ENCODE data around the gene FMN2.

FMN2 gene

DNA sequence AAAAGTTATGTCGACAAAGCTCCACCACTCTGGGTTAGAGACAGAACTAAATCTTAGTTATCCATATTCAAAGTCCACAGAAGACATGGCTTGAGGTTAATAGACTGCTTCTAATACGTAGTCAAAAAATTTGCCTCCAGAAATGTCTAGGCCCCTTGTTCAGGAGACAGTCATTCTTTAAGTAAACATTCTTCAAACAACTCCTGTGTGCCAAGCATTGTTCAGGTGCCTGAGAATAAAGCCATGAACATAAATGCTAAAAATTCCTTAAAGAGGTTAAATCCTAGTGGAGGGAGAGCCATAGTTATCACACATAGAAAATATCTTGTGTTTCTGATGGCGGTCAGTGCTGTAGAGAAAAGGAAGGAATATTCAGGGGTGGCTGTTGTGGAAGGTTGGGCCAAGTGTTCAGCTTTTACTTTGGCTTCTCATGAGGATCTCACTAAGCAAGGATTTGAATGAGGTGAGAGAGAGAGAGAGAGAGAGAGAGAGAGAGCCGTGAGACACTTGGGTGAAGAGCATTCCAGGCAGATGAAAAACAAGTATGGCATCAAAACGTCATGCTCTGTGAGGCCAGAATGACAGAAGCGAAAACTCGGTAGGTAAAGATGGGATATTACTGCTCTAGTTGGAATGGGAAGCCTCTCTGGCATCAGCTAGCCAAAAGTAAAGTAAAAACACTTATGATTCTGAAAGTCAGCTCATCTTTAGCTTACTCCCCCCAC lies 333.2 kb downstream of the FMN2 start:
- no peak for DNase-seq (ENCODE audit: low read depth)

DNA sequence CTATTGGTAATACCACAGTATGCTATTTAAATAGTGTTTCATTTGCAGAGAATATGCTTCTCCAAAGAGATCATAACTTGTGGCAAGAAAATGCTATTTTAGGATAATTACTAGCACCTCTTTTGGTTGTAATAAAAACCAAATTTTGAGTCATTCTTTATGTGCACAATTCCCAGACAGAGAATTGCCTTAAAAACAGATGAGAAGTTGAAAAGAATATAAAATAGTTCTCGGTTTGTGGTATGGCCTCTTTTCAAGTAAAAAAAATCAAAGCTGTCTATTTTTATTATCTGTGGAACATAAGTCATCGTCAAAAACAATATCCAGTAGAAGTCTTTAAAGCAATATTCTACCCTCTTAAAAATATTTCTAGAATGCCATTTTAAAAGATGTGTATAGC lies 334.4 kb downstream of the FMN2 start:
- DNase-seq (ENCODE audit: low read depth): no peak

DNA sequence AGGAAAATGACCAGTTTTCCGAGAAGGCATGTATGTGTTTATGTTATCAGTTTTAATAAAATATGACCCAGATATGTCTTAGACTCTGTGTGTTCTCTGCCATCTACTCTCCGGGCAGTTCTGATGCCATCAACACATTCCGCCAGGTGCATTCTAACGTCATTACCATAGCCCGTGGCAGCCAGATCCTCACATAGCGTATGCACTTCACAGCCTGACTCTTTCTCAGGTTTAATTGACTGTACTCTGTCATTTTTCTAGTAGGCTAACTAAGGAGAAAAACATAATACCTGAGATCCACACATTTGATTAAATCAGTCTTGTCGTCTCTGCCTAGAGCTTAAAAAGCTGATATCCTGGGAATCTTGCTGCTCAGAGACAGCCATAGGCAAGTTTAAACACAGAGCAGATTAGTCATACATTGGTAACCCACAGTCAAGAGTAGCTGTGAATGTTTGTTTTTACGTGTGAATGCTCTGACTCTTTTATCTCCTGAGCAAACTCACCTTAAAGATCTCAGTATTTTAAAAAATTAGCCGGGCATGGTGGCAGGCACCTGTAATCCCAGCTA lies 344.4 kb downstream of the FMN2 start:
- DNase-seq (ENCODE audit: low read depth): no peak

DNA sequence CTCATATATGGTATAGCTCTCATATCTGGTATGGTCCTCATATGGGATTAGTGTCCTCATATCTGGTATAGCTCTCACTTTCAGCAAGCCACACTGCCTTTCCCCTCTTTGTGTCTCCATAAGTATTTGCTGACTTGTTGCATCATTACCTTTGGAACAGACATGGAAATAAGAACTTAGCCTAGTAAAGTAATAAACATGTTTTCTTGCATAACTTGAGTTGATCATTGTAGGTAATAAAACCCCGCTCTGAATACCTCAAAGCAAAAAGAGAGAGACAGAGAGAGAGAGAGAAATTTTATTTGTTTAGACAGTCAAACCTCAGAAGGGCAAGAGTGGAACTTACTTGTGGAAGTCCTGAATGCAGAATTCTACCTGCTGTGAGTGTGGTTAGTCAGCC lies 350.0 kb downstream of the FMN2 start:
- DNase-seq (ENCODE audit: low read depth): no peak

DNA sequence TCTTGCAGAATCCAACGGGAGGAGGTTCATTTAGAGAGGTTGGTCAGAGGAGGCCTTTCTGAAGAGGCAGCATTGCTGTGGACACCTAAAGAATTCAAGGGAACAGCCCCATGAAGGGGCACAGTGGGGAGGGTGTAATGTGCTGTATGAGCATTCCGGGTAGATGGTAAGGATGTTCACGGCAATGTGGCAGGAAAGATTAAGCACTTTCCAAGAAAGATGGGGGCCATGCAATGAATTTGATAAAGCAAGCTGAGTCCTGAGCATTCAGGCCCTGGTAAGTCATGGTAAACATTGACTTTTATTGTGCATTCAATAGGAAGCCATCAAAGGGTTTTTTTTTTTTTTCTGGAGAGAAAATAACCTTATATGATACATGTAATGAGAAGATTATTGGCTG lies 353.7 kb downstream of the FMN2 start:
- no peak for DNase-seq (ENCODE audit: low read depth)

DNA sequence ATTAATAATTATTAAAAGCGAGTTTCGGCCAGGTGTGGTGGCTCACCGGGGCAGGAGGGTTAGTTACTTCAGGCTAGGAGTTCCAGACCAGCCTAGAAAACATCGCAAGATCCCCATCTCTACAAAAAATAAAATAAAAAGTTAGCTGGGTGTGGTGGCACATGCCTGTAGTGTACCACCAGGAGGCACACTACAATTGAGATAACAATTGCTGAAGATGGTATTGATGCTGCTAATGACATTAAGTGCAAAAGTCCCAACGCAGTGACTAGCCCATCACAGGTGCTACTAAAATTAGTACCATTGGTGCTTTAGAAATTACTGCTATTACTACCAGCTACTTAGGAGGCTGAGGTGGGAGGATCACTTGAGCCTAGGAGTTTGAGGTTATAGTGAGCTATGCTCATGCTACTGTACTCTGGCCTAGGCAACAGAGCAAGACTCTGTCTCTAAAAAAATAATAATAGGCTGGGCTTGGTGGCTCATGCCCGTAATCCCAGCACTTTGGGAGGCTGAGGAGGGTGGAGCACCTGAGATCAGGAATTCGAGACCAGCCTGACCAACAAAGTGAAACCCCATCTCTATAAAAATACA lies 363.6 kb downstream of the FMN2 start:
- DNase-seq (ENCODE audit: low read depth): peak; percentile 32

DNA sequence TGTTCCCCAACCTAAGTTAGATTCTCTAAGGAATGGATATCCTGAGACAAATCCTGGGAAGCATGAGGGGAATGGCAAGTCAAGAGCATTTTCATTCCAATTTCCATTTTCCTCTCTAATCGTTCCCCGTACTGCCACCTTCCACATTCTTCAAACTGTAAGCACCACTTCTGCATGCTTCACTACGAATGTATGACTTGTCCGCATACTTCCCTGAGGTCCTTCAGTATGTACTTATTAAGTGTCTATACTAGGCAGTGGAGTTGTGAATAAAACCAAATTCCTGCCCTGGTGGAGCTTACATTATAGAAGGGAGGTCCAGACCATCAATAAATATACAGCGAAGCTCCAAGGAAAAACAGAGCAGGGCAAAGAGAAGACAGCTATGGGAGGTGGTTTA lies 365.5 kb downstream of the FMN2 start:
- DNase-seq (ENCODE audit: low read depth): no peak

DNA sequence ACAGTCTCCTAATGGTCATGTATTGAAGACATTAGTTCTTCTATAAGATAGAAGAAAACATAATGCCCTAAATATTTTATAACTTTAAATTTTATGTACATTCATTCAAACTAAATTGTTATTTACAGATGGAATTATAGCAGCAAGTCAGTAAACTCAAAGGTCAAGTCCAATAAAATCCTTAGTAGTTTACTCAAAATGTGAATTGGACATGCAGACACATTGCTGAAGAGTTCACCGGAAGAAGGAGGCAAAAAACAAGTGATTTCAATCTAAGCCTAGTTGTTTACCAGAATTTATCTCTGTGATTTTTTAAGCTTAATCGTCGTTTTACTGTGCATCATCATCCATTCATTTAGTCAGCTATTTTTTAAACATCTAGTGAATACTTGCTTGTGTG lies 370.6 kb downstream of the FMN2 start:
- no peak for DNase-seq (ENCODE audit: low read depth)

DNA sequence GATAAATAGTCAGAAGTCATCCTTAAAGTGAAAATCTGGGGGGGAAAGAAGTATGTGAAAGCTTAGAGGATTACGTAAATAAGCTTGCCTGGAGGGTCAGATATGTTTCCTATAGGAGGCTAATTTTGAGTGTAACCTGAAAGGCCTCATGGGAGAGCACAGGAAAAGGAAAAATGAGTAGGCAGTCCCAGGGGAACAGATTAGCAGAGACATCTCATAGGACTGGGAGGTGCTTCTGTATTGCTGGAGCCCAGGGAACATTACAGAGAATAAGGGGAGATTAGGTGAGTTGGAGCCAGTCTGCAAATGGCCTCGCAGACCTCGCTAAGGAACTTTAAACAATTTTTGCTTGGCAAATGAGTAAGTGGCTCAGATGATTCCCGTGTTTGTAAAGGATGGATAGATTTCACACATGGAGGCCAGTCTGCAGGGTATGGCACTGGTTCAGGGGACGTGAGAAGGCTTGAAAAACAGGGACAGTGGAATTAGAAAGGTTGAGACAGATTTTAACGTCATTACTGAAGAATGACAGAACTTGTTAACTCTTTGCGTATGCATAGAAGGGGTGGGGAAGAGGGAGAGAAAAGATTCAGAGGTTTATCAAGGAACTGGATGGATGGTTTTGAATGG lies 371.2 kb downstream of the FMN2 start:
- no peak for DNase-seq (ENCODE audit: low read depth)

DNA sequence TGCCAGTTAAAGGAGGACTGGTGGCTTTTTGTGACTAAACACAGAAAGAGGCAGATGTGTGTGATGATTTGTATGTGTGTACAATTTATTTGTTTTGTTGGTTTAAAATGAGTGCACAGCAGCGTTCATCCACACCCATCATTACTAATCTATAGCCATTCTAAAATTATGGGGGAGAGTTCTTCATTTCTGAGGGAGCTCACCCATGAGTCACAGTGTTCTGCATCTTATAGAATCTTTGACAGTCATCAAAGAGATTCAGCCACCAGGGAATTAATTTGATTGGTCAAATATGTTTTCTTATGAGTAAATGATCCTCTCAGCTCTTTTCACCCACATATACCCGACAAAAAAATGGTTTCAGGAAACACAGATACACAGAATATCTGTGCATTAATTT lies 372.4 kb downstream of the FMN2 start:
- no peak for DNase-seq (ENCODE audit: low read depth)

DNA sequence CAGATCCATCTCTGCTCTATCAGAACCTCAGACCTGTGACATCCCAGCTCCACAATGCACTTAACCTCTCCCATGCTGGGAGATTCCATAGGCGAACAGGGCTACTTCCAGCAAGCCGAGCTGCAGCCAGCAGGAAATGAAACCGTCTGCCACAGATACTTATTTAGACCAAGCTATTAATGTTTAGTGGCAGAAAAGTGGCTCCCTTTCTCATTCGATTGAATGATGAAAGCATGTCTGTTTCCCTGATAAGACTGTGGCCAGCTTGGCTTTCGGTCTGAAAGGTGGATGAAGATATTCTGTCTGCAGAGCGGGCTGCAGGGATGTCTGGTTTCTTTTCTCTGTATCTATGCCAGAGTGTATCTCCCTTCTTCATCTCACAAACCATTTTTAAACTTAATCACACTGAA lies 373.9 kb downstream of the FMN2 start:
- DNase-seq (ENCODE audit: low read depth): no peak

DNA sequence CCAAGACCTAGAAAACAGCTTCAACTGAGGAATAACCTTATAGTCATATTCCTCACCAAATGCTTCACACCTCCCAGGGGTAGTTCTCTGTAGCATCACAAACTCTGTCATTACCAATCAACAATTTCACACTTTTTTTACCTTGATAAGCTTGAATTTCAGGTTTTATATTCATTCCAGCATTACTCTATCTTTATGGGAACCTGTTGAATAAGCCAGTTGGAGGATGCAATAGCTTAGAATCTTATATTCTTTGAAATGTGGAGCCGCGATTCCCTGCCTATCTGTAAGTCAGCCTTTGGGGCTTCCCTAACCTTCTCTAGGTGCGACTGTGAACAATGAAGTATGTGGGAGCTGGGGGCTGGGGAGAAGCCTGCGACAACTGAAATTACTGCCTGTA lies 374.8 kb downstream of the FMN2 start:
- no peak for DNase-seq (ENCODE audit: low read depth)

DNA sequence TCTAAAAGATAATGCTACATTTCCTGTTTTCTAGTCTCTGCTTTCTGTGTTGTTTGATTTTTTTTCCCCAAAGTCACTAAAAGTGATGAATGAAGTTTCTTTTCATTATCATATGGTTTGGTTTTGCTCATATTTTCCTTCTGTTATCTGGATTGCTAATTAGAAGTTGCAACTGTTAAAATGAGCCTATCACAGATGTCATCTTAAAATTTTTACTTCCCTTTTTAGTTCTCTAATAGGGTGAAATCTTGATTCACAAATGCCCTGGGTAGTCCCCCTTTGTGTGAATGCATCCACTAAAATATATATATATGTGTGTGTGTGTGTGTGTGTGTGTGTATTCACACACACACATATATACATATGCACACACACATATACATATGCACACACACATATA lies 376.2 kb downstream of the FMN2 start:
- DNase-seq (ENCODE audit: low read depth): no peak

DNA sequence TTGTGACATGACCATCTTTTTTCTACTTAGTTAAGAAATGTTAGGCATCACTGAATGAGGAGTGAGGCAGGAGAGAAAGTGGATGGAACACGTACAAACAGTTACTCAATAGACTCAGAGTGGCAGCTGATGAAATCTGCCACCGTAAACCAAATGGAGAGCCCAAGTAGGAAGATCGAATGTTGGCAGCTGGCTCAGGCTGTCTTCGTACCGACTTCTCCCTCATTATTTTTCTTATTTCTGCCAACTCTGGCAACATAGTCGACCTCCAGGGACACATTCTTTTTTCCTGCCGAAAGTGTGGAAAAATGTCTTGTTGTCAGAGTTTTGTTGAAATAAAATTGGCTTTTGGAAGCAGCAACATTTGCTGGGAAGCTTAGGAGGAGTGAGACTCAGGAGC lies 377.0 kb downstream of the FMN2 start:
- DNase-seq (ENCODE audit: low read depth): peak; percentile 84

DNA sequence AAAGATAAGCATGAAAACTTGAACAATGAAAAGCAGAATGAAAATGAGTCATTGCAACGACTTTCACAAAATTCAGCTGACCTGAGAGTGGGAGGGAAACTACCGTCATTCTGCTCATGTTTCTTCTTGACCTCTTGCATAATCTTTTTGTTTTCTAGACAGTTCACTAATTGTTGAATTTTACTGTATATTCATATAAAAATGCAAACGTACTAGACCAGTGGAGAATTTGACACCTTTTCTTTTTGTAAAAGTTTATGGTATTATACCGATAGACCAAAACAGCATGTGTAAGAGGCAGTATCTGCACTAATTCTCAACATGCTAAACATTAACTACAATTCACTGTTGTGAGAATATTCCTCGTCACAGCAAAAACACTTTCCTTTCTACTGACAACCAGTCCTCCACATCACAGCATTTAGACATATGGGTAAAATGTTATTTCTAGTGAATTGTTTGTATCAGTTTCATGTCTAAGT lies 382.5 kb downstream of the FMN2 start:
- peak; percentile 56 for DNase-seq (ENCODE audit: low read depth)

DNA sequence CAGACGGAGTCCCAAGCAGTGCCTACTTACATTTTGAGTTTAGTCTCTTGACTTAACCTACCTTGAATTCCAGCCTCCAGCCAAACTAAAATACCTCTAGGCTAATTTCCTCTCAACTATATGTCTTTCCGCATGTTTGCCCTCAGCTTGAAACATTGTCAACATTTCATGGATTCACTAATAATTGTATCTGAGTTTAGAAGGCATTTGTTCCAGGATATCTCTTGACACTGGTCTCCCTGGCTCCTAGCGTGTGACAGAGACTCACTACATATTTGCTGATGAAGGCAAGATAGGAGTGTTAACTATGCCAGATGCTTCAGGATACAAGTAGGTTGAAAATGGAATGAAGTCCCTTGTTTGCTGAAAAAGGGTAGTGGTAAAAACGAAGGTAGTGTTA lies 384.1 kb downstream of the FMN2 start:
- DNase-seq (ENCODE audit: low read depth): no peak

DNA sequence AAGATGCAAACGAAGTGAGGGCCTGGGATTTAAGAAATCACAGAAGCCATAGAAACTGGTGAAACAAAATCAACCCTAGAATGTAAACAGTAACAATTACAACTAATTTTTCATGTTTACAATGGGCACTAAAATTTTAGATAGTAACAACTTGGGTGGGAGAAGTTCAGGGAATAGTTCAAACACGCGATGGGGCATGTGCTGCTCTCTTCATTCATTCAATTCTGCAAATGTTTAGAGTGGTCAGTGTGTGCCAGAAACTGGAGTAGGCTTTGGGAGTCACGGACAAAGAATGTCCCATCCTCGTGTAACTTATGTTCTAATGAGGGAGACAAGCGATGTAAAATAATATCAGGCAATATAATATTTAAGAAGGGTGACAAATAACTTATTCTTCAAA lies 386.9 kb downstream of the FMN2 start:
- no peak for DNase-seq (ENCODE audit: low read depth)

DNA sequence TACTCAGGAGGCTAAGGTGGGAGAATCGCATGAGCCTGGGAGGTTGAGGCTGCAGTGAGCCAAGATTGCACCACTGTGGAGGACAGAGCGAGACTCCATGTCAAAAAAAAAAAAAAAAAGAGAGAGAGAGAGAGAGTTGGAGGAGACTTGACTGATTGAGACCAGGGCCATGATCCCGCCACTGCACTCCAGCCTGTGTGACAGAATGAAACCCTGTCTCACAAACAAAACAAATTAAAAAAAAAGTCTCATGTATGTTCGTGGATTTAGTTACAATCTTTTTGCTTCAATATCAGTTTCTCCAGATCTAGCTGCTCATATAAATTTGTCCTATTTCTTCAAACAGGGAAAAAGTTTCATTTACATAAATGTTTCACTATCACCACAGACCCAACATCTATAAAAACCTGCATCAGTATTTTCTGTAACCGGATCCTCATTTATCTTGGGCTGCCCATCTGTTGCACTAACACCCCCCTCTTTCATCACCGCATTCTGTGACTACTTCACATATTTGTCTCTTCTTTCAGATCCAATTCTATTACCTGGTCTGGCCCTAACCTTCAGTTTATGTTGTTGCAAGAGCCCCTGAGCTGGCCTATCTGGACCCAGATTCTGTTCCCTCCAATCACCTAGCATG lies 393.2 kb downstream of the FMN2 start:
- DNase-seq (ENCODE audit: low read depth): no peak

DNA sequence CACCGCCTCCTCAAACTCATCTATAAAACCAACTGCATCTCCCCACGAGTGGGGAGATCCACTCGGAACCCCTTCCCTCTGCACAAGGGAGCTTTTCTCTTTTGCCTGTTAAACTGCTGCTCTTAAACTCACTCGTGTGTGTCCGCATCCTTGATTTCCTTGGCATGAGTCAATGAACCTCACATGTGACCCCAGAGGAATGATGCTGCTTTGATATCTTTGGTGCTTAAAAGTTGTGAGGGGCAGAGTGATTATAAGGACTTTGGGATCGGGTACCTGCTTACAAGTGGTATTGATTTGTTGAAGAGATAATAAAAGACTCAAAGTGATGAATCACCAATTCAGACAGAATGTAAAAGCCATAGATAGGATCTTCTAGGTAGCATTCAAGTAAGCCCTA lies 394.9 kb downstream of the FMN2 start:
- no peak for DNase-seq (ENCODE audit: low read depth)

DNA sequence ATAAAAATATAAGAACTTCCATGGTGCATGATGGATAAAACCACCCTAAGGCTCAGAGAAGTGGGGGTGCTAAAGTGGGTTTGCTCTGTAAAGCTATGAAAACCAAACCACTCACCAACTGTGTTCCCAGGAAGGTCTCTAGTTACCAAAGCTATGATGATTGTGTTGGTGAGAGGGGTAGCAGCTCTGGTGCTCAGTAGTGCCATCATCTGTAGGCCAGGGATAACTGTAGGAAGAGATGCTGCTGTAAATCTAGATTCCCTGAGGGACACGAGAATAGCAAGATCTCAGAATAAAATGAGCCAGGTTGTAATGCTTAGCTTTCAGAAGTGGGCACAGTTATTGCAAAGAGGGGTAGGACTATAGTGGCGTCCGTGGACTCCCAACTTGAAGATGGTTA lies 395.8 kb downstream of the FMN2 start:
- DNase-seq (ENCODE audit: low read depth): no peak

DNA sequence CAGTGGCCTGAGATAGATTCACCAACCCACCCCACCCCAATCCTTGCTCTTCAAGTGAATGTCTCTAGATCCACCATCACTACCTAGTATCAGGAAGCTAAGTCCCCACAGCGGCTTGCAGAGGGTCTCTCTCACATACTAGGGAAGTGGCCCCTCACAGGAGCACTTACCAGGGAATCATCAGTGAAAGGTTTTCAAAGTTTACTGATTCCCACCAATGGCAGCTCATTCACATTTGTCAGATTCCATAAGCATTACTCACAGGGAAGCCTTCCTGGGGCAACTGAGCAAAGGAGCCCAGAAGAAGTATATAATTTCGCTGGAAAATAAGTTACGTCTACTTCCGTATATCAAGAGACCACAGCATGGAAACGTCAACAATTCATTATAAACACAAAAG lies 399.5 kb downstream of the FMN2 start:
- DNase-seq (ENCODE audit: low read depth): peak; percentile 11

DNA sequence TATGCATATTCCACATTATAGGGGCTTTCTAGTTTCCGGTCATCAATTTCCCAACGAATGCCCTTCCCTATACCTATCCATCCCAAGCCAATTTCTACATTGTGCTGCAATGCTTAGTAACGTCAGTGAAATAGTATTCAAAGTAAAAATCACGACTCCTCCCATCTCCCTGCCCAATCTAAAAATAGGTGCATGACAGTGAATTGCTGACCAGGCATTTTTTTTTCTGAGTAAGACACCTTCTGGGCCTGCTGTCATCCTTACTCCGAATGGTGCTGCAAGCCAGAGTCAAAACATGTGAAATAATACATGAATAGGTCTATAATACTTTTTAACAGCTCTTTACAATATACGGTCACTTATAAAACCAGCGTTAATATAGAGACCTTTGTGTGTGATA lies 400.1 kb downstream of the FMN2 start:
- no peak for DNase-seq (ENCODE audit: low read depth)
